Mesenchymal stem cell (in vitro differentiated cells and primary cell): ENCODE measurements around the gene SYNJ1.

Source experiments
- DNase-seq: peaks from one replicate; pipeline ENCODE4 v3.0.0-alpha.2; 2013
- H2AFZ ChIP-seq: one replicate; pipeline ENCODE4 v1.6.1; 2013; ENCODE audit warnings: low read depth, mild to moderate bottlenecking, control low read depth, inconsistent platforms, low read length, moderate library complexity
- H2AK5ac ChIP-seq: 2 replicates; pipeline ENCODE4 v1.6.1; 2013; ENCODE audit warnings: low read length, moderate library complexity, mild to moderate bottlenecking, inconsistent platforms; ENCODE audit not compliant: severe bottlenecking
- H2BK120ac ChIP-seq: one replicate; pipeline ENCODE4 v1.6.1; 2013; ENCODE audit warnings: low read depth, mild to moderate bottlenecking, inconsistent platforms, low read length, moderate library complexity
- H2BK12ac ChIP-seq, 2 experiments: one replicate each; pipeline ENCODE4 v1.6.1; 2013; ENCODE audit warnings: inconsistent platforms in 2 of 2, low read length in 2 of 2, mild to moderate bottlenecking in 2 of 2, moderate library complexity in 2 of 2, control low read depth in 1 of 2
- H2BK15ac ChIP-seq: one replicate; pipeline ENCODE4 v1.6.1; 2013; ENCODE audit warnings: mild to moderate bottlenecking, low read depth, inconsistent platforms; ENCODE audit not compliant: poor library complexity, severe bottlenecking
- H2BK5ac ChIP-seq: 2 replicates; pipeline ENCODE4 v1.6.1; 2013; ENCODE audit warnings: low read depth, mild to moderate bottlenecking, low read length, control low read depth, inconsistent platforms; ENCODE audit not compliant: poor library complexity, severe bottlenecking
- H3K14ac ChIP-seq, 2 experiments: one replicate each; pipeline ENCODE4 v1.6.1; 2013; ENCODE audit warnings: inconsistent platforms in 2 of 2, low read length in 2 of 2, control low read depth in 1 of 2, mild to moderate bottlenecking in 1 of 2, moderate library complexity in 1 of 2
- H3K18ac ChIP-seq, 2 experiments: one replicate each; pipeline ENCODE4 v1.6.1; 2013; ENCODE audit warnings: inconsistent platforms in 2 of 2, low read length in 2 of 2, control low read depth in 1 of 2, low read depth in 1 of 2, mild to moderate bottlenecking in 1 of 2
- H3K23ac ChIP-seq, 2 experiments: one replicate each; pipeline ENCODE4 v1.6.1; 2013; ENCODE audit warnings: inconsistent platforms in 2 of 2, low read length in 2 of 2, mild to moderate bottlenecking in 2 of 2, moderate library complexity in 2 of 2, control low read depth in 1 of 2
- H3K27ac ChIP-seq: 2 replicates; pipeline ENCODE4 v1.5.1; 2013; ENCODE audit warnings: mild to moderate bottlenecking, moderate library complexity, low read length, control low read depth, inconsistent platforms; ENCODE audit not compliant: poor library complexity, severe bottlenecking
- H3K27me3 ChIP-seq, 2 experiments: 2 replicates each; pipeline versions ENCODE4 v1.6.1 to v1.7.0; 2013; ENCODE audit warnings: low read length in 2 of 2, mild to moderate bottlenecking in 2 of 2, moderate library complexity in 2 of 2, control low read depth in 1 of 2, inconsistent platforms in 1 of 2; ENCODE audit not compliant: control insufficient read depth in 1 of 2, insufficient read depth in 1 of 2
- H3K36me3 ChIP-seq, 2 experiments: 2 replicates each; pipeline versions ENCODE4 v1.6.1 to v1.7.0; 2013; ENCODE audit warnings: low read length in 2 of 2, control low read depth in 1 of 2, inconsistent platforms in 1 of 2, low read depth in 1 of 2, mild to moderate bottlenecking in 1 of 2; ENCODE audit not compliant: insufficient read depth in 2 of 2, control insufficient read depth in 1 of 2
- H3K4ac ChIP-seq, 2 experiments: one replicate each; pipeline ENCODE4 v1.6.1; 2013; ENCODE audit warnings: inconsistent platforms in 2 of 2, low read length in 2 of 2, mild to moderate bottlenecking in 2 of 2, moderate library complexity in 2 of 2, control low read depth in 1 of 2, low read depth in 1 of 2
- H3K4me1 ChIP-seq: 2 replicates; pipeline ENCODE4 v1.6.1; 2013; ENCODE audit warnings: low read depth, low read length, control low read depth; ENCODE audit not compliant: control insufficient read depth, insufficient read depth
- H3K4me2 ChIP-seq: 2 replicates; pipeline ENCODE4 v1.6.1; 2013; ENCODE audit warnings: low read length, mild to moderate bottlenecking, inconsistent platforms; ENCODE audit not compliant: poor library complexity, severe bottlenecking
- H3K4me3 ChIP-seq, 2 experiments: 2 replicates each; pipeline versions ENCODE4 v1.5.1 to v1.7.0; 2013; ENCODE audit warnings: low read length in 2 of 2, mild to moderate bottlenecking in 2 of 2, control low read depth in 1 of 2, low read depth in 1 of 2; ENCODE audit not compliant: insufficient read depth in 1 of 2
- H3K79me1 ChIP-seq: replicated peaks from 2 replicates; pipeline ENCODE4 v1.6.1; 2013; ENCODE audit warnings: mild to moderate bottlenecking, control low read depth, low read length, inconsistent platforms; ENCODE audit not compliant: poor library complexity, severe bottlenecking
- H3K9ac ChIP-seq: 2 replicates; pipeline ENCODE4 v1.7.0; 2013; ENCODE audit warnings: mild to moderate bottlenecking, low read length, moderate library complexity
- H3K9me3 ChIP-seq: 2 replicates; pipeline ENCODE4 v1.7.0; 2013; ENCODE audit warnings: mild to moderate bottlenecking, low read length; ENCODE audit not compliant: control insufficient read depth
- H4K8ac ChIP-seq: one replicate; pipeline ENCODE4 v1.6.1; 2013; ENCODE audit warnings: inconsistent platforms, mild to moderate bottlenecking, low read length, moderate library complexity
- H4K91ac ChIP-seq: one replicate; pipeline ENCODE4 v1.6.1; 2013; ENCODE audit warnings: mild to moderate bottlenecking, low read length, inconsistent platforms
- WGBS: methylation state at CpG from one replicate; pipeline ENCODE4 v1.1.7; 2013; ENCODE audit warnings: mixed read lengths; 5-methylcytosine and 5-hydroxymethylcytosine counted together

The SYNJ1 gene

DNA sequence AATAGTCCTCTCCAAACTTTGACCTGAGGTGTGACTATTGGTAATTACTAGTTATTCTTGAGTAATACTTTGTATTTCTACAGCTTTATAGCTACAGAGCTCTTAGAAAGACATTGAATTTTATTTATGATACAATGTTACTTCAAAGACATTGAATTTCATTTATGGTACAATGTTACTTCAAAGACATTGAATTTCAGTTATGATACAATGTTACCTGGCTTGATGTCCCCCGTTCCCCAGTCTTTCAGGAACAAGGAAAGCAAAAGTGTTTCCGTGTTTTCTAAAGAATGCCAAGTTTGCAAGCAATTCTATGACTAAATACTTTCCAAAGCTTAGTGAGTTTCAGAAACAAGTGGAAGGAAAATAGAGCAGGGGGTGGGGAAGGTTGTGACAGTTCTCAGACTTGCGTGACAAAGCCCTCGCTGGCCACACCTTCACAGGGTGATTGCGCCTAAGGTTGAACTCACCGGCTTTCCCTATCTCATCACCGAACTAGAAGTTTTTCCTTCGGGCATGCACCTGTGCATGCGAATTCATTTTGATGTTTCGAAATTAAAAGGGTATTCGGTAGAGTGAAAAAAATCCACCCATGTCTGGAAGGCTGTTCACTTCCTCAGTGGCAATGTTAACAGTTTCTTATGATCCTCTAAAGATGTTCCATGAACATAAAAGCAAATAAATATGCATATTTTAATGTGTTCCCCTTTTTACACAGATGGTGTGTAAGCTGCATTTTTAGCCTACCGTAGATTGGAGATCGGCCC lies 44.7 kb upstream of the SYNJ1 start:
- Histone ChIP-seq H4K8ac (peak overlapping the region; percentile 75), H3K27ac (peak overlapping the region; percentile 47), H3K36me3 (peaks cover 0 to 17% of the 10 kb centered on the region in 2 experiments), H3K14ac (no peak overlapping the region), H2BK12ac (no peak overlapping the region), H3K4me3 (peak overlapping the region; percentile 45 to 79), H2BK15ac (no peak overlapping the region), H3K4ac (no peak overlapping the region), H3K4me2 (peak overlapping the region; percentile 89), H3K27me3 (no peaks in the 10 kb centered on the region), H3K4me1 (peaks cover 2% of the 10 kb centered on the region), H3K9ac (peak overlapping the region; percentile 94), H3K79me1 (peaks cover 3% of the 10 kb centered on the region), H2AK5ac (peak overlapping the region; percentile 65), H2BK120ac (no peak overlapping the region), H2AFZ (peak overlapping the region; percentile 42), H3K18ac (peak overlapping the region in 1 of 2 experiments; percentile 21), H3K23ac (no peak overlapping the region), H3K9me3 (no peaks in the 10 kb centered on the region), H4K91ac (no peak overlapping the region), H2BK5ac (peak overlapping the region; percentile 44)
- peak; percentile 67 for DNase-seq
- 39% methylated on average over 13 of the region's 13 CpGs for WGBS

DNA sequence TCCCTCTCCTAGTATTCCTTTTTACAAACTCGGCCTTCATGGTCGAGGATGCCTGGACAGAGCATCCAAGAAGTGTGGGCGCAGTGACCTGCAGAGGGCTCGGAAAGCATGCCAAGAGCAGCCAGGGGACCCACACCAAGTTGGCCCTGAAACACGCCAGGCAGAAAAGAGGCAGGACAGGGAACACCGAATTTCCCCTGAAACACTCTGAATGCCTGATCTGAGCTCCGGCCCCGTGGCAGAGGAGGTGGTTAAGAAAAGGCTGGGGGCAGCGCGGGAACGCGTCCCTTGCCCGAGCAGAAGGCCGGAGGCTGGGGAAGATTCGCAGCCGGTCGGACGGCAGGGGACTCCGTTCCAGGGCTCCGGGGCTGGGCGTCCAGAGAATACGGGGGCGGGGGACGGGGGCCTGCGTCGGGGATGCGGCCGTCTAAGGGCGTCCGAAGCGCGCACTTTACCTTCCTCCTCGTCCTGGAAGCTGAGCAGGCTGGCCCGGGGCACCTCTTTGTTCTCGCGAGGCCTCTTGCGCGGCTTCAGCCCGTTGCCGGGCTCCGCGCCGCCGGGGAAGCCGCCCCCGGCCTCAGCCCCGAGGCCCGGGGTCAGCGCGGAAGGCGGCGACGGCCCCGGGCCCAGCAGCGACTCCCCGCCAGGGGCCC lies 43.2 kb upstream of the SYNJ1 start:
- H3K79me1 ChIP-seq, result peaks cover 3% of the 10 kb centered on the region
- peak overlapping the region in 1 of 2 experiments; percentile 97 for H3K23ac ChIP-seq
- no peak overlapping the region for H4K91ac ChIP-seq
- peak overlapping the region; percentile 91 to 93 for H3K18ac ChIP-seq
- H3K4me2 ChIP-seq, result peak overlapping the region; percentile 91
- H3K36me3 ChIP-seq, result peaks cover 4 to 32% of the 10 kb centered on the region in 2 experiments
- peak overlapping the region; percentile 89 for H4K8ac ChIP-seq
- peak overlapping the region; percentile 91 for H2AFZ ChIP-seq
- no peak overlapping the region for H2AK5ac ChIP-seq
- H3K4ac ChIP-seq, result peak overlapping the region in 1 of 2 experiments; percentile 94
- H2BK15ac ChIP-seq, result no peak overlapping the region
- WGBS, result under 1% methylated on average over 54 of the region's 56 CpGs
- peak overlapping the region in 1 of 2 experiments; percentile 21 for H2BK12ac ChIP-seq
- peak overlapping the region; percentile 87 for H2BK120ac ChIP-seq
- peak overlapping the region; percentile 94 to 95 for H3K4me3 ChIP-seq
- H3K14ac ChIP-seq, result peak overlapping the region in 1 of 2 experiments; percentile 81
- H3K4me1 ChIP-seq, result peaks cover 2% of the 10 kb centered on the region
- peak overlapping the region; percentile 1 for H3K27ac ChIP-seq
- H2BK5ac ChIP-seq, result peak overlapping the region; percentile 80
- peak overlapping the region; percentile 93 for H3K9ac ChIP-seq
- no peaks in the 10 kb centered on the region for H3K27me3 ChIP-seq
- DNase-seq, result peak; percentile 70
- no peaks in the 10 kb centered on the region for H3K9me3 ChIP-seq

DNA sequence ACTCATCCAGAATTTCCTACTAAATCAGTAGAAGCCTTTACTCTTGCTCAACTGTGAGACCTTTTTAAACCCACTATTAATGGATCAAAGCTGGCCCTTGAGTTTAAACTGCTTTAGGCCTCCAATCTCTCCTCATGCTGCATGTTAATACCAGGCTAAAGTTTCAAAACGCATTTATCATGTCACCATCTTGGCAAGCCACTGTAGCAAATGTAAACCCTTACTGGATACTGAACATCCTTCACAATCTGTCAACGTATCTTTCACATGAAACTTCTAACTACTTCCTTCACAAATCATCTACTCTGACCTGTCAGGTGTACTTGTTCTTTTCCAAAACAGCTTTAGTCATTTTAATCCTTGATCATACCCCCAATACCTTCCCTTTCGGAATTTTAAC lies 40.7 kb upstream of the SYNJ1 start:
- Histone ChIP-seq H2AFZ (no peak overlapping the region), H3K18ac (no peak overlapping the region), H2BK120ac (no peak overlapping the region), H3K9ac (no peak overlapping the region), H3K36me3 (peaks cover 7 to 46% of the 10 kb centered on the region in 2 experiments), H4K8ac (no peak overlapping the region), H2BK12ac (no peak overlapping the region), H3K4me3 (no peak overlapping the region), H3K4me1 (peaks cover 2% of the 10 kb centered on the region), H2BK15ac (no peak overlapping the region), H2AK5ac (no peak overlapping the region), H3K79me1 (peaks cover 8% of the 10 kb centered on the region), H3K27me3 (no peaks in the 10 kb centered on the region), H3K4ac (no peak overlapping the region), H3K14ac (no peak overlapping the region), H4K91ac (no peak overlapping the region), H3K27ac (no peak overlapping the region), H2BK5ac (no peak overlapping the region), H3K23ac (no peak overlapping the region), H3K9me3 (no peaks in the 10 kb centered on the region), H3K4me2 (no peak overlapping the region)
- 96% methylated on average over 3 of the region's 3 CpGs for WGBS
- no peak for DNase-seq

DNA sequence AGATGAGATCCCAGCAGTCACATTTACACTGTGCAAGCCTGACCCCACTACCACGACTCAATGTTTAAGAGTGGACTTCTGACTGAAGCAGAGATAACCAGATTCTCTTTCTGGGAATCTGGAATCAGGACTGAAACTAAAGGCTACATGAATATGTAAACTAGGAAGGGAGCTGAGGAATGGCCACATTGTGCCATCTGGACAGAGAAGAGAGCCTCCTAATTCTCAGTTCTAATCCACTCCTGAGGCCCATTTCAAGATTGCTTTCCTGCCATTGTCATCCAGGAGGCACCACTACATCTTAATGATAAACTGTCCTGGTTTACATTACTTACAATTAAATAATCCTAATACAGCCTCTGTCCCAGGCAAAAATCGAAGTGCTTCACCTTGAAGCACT lies 37.2 kb upstream of the SYNJ1 start:
- H2BK15ac ChIP-seq, result no peak overlapping the region
- H2BK5ac ChIP-seq, result no peak overlapping the region
- peaks cover 13 to 77% of the 10 kb centered on the region in 2 experiments for H3K36me3 ChIP-seq
- no peak overlapping the region for H2AFZ ChIP-seq
- no peak overlapping the region for H3K4ac ChIP-seq
- H3K79me1 ChIP-seq, result peaks cover 15% of the 10 kb centered on the region
- no peak overlapping the region for H3K18ac ChIP-seq
- no peaks in the 10 kb centered on the region for H3K27me3 ChIP-seq
- H3K4me1 ChIP-seq, result no peaks in the 10 kb centered on the region
- no peak overlapping the region for H3K4me2 ChIP-seq
- no peak overlapping the region for H2AK5ac ChIP-seq
- WGBS, result 94% methylated on average over 2 of the region's 2 CpGs
- H3K14ac ChIP-seq, result no peak overlapping the region
- no peak overlapping the region for H3K23ac ChIP-seq
- no peak overlapping the region for H2BK12ac ChIP-seq
- DNase-seq, result no peak
- no peak overlapping the region for H4K8ac ChIP-seq
- no peaks in the 10 kb centered on the region for H3K9me3 ChIP-seq
- H3K27ac ChIP-seq, result no peak overlapping the region
- no peak overlapping the region for H4K91ac ChIP-seq
- no peak overlapping the region for H3K9ac ChIP-seq
- H2BK120ac ChIP-seq, result no peak overlapping the region
- H3K4me3 ChIP-seq, result no peak overlapping the region
